ENCODE results near the gene LRRC7. TPM values are rescaled to one million over a fixed set of nuclear protein-coding genes. Genes with fewer than 3 reads are reported as not detected.
"Not testable (repeated sequence)": the region's sequence is repeated elsewhere in the genome, so short reads cannot be mapped to it uniquely, and the experiment has no call there.

LRRC7 gene
- total RNA-seq, 3 donors from 2014 or later: not detected

DNA sequence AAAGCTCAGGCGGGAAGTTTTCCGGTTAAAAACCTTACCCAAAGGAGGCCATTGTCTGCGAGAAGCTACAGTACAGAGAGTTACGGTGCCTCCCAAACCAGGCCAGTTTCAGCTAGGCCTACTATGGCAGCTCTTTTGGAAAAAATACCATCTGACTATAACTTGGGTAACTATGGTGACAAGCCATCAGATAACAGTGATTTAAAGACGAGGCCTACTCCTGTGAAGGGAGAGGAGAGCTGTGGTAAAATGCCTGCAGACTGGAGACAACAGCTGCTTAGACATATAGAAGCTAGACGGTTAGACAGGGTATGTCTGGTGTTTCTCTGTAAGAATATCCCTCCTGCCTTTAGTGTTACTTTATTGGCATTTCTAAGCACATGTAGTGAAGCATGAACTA, 471.8 kb downstream of the LRRC7 start:
- Histone ChIP-seq H3K27me3 (no peaks in the 10 kb centered on the region), H3K4me3 (no peak overlapping the region)

DNA sequence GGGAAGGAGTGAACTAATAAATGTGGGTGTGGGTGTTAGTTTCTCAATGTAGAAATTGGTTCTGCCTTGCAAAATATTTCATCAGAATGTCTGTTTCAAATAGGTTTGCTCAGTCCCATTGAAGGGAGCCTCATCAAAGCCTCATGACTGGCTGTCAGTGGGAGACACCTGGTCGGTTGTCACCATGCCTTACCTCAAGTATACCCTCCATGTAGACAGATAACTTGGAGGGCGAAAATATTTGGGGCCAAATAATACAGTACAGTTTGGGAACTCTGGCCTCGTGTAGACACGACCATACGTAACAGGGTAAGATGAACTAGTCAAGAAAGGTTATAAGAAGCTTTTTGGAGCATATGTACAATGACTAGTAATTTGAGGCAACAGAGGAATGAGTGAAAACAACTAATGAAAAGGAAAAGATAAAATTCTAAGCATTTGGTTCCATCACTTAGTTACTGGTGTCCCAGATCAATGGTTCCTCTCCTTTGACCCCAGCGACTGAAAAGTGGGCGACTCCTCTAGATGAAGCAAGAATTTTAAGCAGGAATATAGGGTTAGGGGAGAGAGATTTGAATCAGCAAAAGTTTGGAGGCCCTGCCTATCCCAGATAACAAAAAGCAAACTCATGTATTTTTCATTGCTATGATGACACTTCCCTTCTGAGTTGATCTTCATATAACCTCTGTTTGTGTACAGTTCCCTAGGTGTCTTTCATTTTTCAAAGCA, 473.8 kb downstream of the LRRC7 start:
- no peak for TF ChIP-seq POLR2A (IDR thresholded peaks at IDR 0.05)
- TF ChIP-seq, protein P1, sequence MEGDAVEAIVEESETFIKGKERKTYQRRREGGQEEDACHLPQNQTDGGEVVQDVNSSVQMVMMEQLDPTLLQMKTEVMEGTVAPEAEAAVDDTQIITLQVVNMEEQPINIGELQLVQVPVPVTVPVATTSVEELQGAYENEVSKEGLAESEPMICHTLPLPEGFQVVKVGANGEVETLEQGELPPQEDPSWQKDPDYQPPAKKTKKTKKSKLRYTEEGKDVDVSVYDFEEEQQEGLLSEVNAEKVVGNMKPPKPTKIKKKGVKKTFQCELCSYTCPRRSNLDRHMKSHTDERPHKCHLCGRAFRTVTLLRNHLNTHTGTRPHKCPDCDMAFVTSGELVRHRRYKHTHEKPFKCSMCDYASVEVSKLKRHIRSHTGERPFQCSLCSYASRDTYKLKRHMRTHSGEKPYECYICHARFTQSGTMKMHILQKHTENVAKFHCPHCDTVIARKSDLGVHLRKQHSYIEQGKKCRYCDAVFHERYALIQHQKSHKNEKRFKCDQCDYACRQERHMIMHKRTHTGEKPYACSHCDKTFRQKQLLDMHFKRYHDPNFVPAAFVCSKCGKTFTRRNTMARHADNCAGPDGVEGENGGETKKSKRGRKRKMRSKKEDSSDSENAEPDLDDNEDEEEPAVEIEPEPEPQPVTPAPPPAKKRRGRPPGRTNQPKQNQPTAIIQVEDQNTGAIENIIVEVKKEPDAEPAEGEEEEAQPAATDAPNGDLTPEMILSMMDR (IDR thresholded peaks at IDR 0.05): no peak
- no peak for TF ChIP-seq POLR2AphosphoS5 (IDR thresholded peaks at IDR 0.05)
- no peaks in the 10 kb centered on the region for H3K27me3 ChIP-seq
- H3K4me3 ChIP-seq: no peak overlapping the region
- H3K36me3 ChIP-seq: no peaks in the 10 kb centered on the region
- intact Hi-C loops (cut with DNase I; ENCODE audit: low total_unique reads): no loop called here
- H3K4me1 ChIP-seq: no peaks in the 10 kb centered on the region
- DNase-seq (ENCODE audit: low spot score in 2 of 2): no peak
- H3K9me3 ChIP-seq: no peaks in the 10 kb centered on the region
- no peak overlapping the region for H3K27ac ChIP-seq

More for the DNA sequence above, 471.8 kb downstream of the LRRC7 start:
- TF ChIP-seq, protein P1 (IDR thresholded peaks at IDR 0.05): no peak
- TF ChIP-seq POLR2A (IDR thresholded peaks at IDR 0.05): no peak
- no peak for TF ChIP-seq POLR2AphosphoS5 (IDR thresholded peaks at IDR 0.05)
- no peaks in the 10 kb centered on the region for H3K36me3 ChIP-seq
- no peaks in the 10 kb centered on the region for H3K9me3 ChIP-seq
- H3K27ac ChIP-seq: no peak overlapping the region
- intact Hi-C loops (cut with DNase I; ENCODE audit: low total_unique reads): no loop called here
- DNase-seq (ENCODE audit: low spot score in 2 of 2): no peak
- H3K4me1 ChIP-seq: no peaks in the 10 kb centered on the region

DNA sequence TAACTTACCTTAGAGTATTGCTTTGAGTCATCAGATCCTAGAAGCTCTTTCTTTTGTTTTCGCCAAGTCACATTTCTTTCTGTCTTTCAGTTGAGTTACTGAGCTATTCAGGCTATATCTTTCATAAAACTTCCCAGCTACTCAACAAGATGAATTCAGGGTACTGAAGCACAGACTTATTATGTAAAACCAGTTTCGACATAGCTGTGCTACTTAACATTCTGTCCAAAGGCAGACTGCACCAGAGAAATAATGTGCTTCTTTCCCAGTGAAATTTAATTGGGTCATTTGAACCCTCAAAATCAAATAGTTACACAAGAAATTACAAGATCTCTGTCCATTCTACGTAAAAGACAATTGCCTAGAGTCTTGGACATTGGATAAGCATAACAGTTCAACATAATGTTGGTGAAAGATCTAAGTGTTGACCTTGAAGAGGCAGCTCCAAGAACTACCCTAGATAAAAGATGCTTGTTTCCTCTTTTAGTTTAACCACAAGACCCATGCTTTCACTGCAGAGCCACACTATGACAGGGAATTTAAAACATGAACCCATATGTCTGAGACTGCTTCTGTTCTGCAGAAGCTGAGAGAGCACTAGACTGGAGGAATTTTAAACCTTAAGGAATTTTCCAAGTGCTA, 474.5 kb downstream of the LRRC7 start:
- H3K4me1 ChIP-seq: no peaks in the 10 kb centered on the region
- TF ChIP-seq POLR2AphosphoS5 (IDR thresholded peaks at IDR 0.05): no peak
- TF ChIP-seq POLR2A (IDR thresholded peaks at IDR 0.05): no peak
- no peaks in the 10 kb centered on the region for H3K27me3 ChIP-seq
- H3K9me3 ChIP-seq: no peaks in the 10 kb centered on the region
- H3K4me3 ChIP-seq: no peak overlapping the region
- intact Hi-C loops (cut with DNase I; ENCODE audit: low total_unique reads): no loop called here
- DNase-seq (ENCODE audit: low spot score in 2 of 2): no peak
- no peak overlapping the region for H3K27ac ChIP-seq
- no peaks in the 10 kb centered on the region for H3K36me3 ChIP-seq

DNA sequence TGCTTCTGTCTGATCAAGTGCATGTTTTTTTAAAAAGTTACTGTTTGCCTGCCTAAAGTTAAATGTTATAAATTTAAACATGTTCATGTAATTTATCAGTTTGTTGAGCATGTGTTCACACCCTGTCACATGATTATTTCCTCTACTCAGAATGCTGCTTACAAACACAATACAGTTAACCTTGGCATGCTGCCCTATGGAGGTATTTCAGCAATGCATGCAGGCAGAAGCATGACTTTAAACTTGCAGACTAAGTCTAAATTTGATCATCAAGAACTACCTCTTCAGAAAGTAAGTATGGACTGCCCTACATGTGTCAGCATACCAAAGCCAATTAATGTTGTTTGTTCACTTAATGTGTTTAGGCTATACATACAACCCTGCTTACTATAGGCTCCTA, 476.1 kb downstream of the LRRC7 start:
- no peak overlapping the region for H3K27ac ChIP-seq
- no peaks in the 10 kb centered on the region for H3K9me3 ChIP-seq
- H3K27me3 ChIP-seq: no peaks in the 10 kb centered on the region
- H3K4me1 ChIP-seq: no peaks in the 10 kb centered on the region
- H3K36me3 ChIP-seq: no peaks in the 10 kb centered on the region
- no peak for DNase-seq (ENCODE audit: low spot score in 2 of 2)
- TF ChIP-seq, protein P1 (IDR thresholded peaks at IDR 0.05): no peak
- no peak for TF ChIP-seq POLR2AphosphoS5 (IDR thresholded peaks at IDR 0.05)
- TF ChIP-seq POLR2A (IDR thresholded peaks at IDR 0.05): no peak
- no peak overlapping the region for H3K4me3 ChIP-seq
- intact Hi-C loops (cut with DNase I; ENCODE audit: low total_unique reads): no loop called here

DNA sequence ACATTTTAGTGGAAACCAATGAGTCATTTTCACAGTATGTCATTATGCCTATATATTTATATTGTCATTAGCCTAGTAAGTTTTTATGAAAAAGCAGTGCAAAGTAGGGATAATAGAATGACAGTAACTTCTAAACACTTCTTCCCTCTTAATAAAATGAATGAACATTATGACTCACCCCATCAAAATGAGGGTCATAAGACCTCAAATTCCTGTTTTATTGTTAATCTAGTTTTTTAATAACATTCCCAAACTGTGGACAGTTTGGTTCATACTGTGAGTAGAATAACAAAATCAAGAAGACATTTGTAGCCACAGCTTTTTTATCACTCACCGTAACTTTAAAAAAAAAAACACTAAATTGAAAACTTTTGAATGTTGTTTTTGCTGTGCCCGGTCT, 477.1 kb downstream of the LRRC7 start:
- DNase-seq (ENCODE audit: low spot score in 2 of 2): no peak
- intact Hi-C loops (cut with DNase I; ENCODE audit: low total_unique reads): no loop called here
- no peaks in the 10 kb centered on the region for H3K4me1 ChIP-seq
- no peak overlapping the region for H3K4me3 ChIP-seq
- TF ChIP-seq POLR2AphosphoS5 (IDR thresholded peaks at IDR 0.05) (no peak), POLR2A (IDR thresholded peaks at IDR 0.05) (no peak)
- TF ChIP-seq, protein P1 (IDR thresholded peaks at IDR 0.05): no peak
- no peaks in the 10 kb centered on the region for H3K36me3 ChIP-seq
- H3K27ac ChIP-seq: no peak overlapping the region
- no peaks in the 10 kb centered on the region for H3K9me3 ChIP-seq
- no peaks in the 10 kb centered on the region for H3K27me3 ChIP-seq

DNA sequence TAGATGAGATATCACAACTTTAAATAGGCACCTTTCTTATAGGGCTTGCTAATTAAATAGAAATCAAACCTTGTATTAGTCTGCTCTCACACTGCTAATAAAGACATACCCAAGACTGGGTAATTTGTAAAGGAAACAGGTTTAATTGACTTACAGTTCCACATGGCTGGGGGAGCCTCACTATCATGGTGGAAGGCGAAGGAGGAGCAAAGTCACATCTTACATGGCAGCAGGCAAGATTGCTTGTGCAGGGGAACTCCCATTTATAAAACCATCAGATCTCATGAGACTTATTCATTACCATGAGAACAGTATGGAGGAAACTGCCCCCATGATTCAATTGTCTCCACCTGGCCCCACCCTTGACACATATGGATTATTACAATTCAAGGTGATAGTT, 477.9 kb downstream of the LRRC7 start:
- intact Hi-C loops (cut with DNase I; ENCODE audit: low total_unique reads); H3K27me3 ChIP-seq; H3K4me1 ChIP-seq; H3K27ac ChIP-seq; H3K4me3 ChIP-seq; H3K9me3 ChIP-seq; DNase-seq (ENCODE audit: low spot score in 2 of 2); H3K36me3 ChIP-seq: not testable (repeated sequence)

Measured in breast epithelium (tissue), 4 donors.